GM18499 (cell line): ENCODE measurements around the gene TMEM41A.
A peak's percentile ranks its signal among the peaks of the same experiment; 100 is the strongest.

Source experiments
- ATAC-seq: cut with Tn5 transposase; IDR thresholded peaks from one replicate; pipeline ENCODE4 v1.9.1; 2021; ENCODE audit warnings: moderate number of reproducible peaks; ENCODE audit not compliant: insufficient read depth, unreplicated experiment

The TMEM41A gene

DNA sequence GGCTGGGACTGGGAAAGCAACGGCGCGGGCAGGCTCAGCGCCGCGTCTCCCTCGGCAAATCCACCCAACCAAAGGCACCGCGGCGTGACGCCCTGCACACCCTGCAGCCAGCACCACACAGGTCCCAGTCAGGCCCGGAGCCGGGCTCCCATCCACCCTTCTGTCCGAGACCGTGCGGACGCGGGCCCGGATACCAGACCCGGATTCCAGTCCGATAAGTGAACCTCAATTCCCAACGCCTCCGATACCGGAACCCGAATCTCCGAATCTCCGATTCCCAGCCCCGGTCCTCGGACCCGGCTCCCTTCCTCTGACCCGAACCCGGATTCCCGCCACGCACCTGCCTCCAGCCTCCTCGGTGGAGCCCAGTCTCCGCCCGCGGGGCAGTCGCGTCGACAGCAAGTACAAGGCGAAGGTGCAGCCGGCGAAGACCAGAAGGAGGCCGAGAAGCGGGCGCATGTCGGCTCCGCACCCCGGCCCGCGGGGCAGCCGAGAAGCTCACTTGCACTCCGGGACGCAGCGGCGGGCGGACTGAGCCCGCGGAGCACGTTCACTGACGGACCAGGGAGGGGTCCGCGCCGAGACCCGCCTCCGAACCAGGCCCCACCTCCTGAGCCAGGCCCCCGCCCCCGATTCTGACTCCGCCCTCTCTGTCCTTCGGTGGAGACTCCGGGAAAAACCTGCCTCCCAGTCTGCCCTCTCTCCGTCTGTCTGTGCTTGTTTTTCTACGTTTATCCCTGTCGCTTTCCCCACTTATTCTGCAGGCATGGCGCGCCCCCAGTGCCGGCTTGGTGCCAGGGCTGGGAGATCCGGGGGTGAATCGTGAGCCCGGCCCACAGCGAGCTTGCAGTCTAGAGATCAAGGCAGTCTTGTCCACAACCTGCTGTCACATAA, at the start of gene TMEM41A:
Gene TMEM41A (minus strand): TSS at position 533 of the 894 bp plus-strand sequence. CDS start 74 bp downstream, at position 459.
- ATAC-seq = peak; percentile 84

- ATAC-seq = no peak
Observed at GRCh38 chr3:185540695-185541094, 41.9 kb upstream of the TMEM41A start.

DNA sequence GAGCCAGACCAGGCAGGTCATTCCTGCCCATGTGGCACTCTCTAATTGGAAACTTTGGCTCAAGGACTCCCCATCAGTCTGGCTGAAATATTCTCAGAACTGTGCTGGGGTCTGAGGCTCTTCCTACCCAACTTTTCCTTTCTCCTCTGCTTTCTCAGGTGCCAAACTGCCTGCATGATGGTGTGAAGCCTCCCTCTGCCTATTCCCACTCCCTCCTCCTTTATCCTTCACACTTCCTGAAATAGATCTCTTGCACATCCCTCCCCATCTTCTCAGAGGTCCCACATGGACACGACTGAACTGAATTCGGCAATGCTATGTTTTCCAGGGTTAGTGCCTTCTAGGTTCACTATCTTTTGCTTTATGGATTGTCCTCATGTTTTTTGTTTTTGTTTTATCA, 41.1 kb upstream of the TMEM41A start:
- no peak for ATAC-seq

- peak; percentile 95 for ATAC-seq
Observed at GRCh38 chr3:185537369-185537970, 38.6 kb upstream of the TMEM41A start.

GRCh38 chr3:185534511-185534910, 35.7 kb upstream of the TMEM41A start:
- ATAC-seq = no peak

GRCh38 chr3:185532901-185533300, 34.1 kb upstream of the TMEM41A start:
- ATAC-seq = no peak

DNA sequence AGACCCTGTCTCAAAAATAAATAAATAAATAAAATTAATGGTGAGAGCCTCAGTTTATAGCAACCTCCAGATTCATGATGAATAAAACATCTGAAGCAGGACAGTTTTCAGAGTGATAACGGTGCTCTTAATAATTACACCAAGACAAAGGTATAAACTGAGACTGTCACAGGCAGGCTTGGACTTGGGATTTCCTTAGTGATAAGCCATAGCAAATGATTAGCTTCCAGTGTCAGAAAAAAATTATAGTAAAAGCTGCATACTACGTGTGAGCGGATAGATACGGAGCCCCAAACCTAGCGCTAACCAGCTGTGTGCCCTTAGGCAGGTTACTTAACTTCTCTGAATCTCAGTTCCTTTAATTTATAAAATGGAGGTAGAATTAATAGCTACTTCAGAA, 32.0 kb upstream of the TMEM41A start:
- no peak for ATAC-seq

- ATAC-seq = no peak
Observed at GRCh38 chr3:185528532-185528931, 29.7 kb upstream of the TMEM41A start.

- ATAC-seq = no peak
Observed at GRCh38 chr3:185527364-185527763, 28.5 kb upstream of the TMEM41A start.

GRCh38 chr3:185526349-185526951, 27.6 kb upstream of the TMEM41A start:
- no peak for ATAC-seq

GRCh38 chr3:185521349-185522138, 22.7 kb upstream of the TMEM41A start:
- no peak for ATAC-seq

- no peak for ATAC-seq
Observed at GRCh38 chr3:185519021-185519420, 20.2 kb upstream of the TMEM41A start.

DNA sequence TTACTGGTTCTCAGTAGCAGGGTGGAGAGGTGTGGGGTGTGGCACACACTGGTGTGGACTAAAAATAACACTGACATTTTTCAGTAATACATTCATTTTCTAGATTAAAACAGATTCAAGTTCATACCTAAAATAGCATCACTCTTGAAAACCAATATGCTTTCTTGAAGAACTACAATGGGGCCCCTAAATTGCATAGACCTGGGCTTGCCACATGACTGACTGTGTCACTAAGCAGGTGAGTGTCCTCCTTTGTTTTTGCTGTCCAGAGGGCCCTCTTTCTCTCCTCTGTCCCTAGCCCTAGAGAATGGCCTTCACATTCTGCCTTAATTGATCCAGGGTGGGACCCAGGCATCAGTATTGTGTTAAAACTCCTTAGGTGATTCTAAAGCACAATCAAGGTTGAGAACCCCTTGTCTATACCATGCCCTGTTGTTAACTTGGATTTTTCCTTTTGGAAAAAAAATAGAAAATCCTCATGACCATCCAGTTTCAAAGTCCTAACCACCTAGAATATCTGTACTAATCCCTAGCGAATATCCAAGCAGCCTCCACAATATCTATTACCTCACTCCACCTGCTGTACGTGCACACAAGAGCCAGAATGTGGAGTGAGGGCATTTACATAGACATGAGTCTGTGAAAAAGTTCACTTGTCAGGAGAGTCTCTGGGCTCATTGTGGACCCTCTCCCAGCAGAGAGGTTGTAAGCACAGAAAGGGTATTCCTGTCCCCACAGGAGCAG, 18.7 kb upstream of the TMEM41A start:
- ATAC-seq = no peak

- no peak for ATAC-seq
Observed at GRCh38 chr3:185511711-185512110, 12.9 kb upstream of the TMEM41A start.

- ATAC-seq = no peak
Observed at GRCh38 chr3:185508335-185508991, 9.6 kb upstream of the TMEM41A start.

DNA sequence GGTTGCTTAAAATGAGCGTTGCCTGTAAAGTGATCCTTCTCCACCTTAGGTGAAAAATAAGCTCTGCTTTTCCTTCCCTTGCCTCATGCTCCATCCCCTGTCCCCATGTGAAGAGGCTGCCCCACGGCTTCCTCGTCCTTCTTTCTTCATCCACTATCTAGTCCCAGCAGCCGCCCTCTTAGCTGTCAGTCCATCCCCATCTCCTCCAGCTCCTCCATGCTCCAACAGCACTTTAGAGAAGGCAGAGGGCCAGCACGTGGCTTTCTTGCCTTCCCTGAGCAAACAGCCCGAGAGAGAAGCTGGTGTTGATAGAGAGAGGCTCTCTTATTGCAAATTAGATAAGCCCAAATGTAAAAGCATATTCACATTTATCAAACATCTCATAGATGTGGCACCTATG, 9.0 kb upstream of the TMEM41A start:
- no peak for ATAC-seq

DNA sequence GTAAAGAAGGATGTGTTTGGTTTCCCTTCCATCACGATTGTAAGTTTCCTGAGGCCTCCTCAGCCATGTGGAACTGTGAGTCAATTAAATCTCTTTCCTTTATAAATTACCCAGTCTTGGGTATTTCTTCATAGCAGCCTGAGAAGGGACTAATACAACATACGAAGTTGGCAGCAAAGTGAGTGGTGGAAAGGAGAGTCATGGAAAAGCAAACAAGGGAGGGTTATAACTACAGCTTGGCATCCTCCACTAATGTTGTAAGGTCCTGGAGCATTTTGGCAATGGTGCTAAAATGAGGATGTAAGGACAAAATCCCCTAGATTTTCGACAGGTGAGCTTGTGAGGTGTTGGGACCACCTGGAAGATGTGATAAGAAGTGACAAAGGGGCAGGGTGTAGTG, 5.8 kb upstream of the TMEM41A start:
- no peak for ATAC-seq

DNA sequence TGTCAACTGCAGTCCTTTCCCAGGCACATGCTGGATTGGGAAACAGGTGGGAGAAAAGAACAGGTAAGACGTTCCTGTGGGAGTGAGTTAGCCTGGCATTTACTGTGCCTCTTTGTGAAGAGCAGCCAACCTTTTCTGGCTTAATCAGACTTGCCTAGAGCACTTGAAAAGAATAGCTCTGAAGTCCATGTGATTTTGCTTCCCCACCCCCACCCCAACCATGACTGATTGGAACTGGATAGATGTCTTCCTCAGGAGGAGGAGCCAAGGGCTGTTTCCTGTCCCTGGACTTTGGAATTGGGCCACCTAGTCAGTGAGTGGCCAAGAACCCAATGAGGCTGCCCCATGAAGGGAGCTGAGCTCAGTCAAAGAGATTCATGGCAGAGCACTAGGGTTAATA, 4.7 kb upstream of the TMEM41A start:
- no peak for ATAC-seq

- no peak for ATAC-seq
Observed at GRCh38 chr3:185502987-185503386, 4.2 kb upstream of the TMEM41A start.
